HG03460 (cell line): Measurements from ENCODE around the gene RASL10A.

Source experiments
- ATAC-seq: cut with Tn5 transposase; IDR thresholded peaks from one replicate; pipeline ENCODE4 v1.9.1; 2021; ENCODE audit not compliant: unreplicated experiment

The RASL10A gene

GRCh38 chr22:29306835-29307595 is 8.5 kb downstream of the RASL10A start:
- no peak for ATAC-seq

GRCh38 chr22:29306175-29306834 is 9.2 kb downstream of the RASL10A start, which contains the start of gene GAS2L1:
Gene GAS2L1 (plus strand): TSS chr22:29306650. CDS start chr22:29308106, 1,456 bp downstream.
- no peak for ATAC-seq

DNA sequence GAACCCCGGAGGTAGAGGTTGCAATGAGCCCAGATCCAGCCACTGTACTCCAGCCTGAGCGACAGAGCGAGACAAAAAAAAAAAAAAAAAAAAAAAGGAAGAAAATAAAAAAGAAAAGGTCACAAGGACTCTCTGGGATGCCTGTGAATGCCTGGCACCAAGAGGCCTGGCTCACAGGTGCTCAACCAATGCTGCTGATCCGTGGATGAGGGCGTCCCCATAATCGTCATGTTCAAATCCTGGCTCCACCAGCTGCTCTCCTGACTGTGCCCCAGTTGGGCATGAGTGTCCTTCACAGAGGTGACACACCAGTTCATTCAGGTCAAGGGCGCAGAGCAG is 9.7 kb downstream of the RASL10A start:
- ATAC-seq, result no peak

DNA sequence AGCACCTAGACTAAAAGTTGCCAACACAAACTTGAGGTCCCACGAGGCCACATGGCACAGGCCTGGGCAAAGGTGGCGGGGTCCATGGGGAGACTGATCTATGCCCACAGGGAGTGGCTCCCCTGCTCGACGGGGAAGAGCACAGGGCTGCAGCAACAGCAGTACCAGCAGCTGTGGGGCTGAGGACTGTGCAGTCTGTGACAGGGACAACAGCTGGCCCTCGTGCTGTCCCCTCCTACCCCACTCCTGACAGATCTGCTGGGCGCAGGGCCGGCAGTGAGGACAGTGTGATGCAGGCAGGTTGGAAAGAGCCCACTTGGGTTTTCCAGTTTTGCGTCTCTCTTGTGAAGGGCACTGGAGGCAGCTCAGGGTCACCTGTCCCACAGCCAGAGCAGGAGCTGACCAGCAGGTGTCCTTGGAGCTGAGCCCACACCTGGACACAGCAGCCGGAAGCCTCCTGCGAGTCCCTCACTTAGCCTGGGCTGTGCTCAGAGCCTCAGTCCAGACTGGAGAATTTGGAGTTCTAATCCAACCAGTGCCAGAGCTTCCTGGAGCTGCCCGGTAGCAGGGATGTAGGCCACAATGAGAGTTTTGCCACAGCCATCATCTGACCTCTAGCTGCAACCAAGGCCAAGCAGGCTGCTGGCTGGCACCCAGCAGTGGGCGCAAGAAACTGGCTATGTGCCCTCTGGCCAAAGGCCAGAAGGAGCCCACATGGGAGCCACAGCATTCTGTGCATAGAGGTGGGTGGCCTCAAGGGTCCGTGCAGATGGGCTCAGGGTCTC is 12.6 kb downstream of the RASL10A start:
- ATAC-seq, result no peak

DNA sequence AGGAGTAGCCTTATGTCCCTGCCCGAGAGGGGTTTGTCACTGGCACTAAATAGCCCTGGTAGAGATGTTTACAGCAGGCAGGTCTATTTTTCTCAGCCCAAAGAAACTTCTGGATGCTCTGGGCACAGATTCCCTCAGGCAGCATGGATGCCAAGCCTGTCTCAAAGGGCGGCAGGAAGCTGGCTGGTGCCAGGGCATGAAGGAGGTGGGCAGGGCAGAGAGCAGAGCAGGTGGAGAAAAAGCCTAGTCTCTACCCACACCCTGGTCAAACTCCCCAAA is 13.2 kb downstream of the RASL10A start:
- ATAC-seq, result no peak

DNA sequence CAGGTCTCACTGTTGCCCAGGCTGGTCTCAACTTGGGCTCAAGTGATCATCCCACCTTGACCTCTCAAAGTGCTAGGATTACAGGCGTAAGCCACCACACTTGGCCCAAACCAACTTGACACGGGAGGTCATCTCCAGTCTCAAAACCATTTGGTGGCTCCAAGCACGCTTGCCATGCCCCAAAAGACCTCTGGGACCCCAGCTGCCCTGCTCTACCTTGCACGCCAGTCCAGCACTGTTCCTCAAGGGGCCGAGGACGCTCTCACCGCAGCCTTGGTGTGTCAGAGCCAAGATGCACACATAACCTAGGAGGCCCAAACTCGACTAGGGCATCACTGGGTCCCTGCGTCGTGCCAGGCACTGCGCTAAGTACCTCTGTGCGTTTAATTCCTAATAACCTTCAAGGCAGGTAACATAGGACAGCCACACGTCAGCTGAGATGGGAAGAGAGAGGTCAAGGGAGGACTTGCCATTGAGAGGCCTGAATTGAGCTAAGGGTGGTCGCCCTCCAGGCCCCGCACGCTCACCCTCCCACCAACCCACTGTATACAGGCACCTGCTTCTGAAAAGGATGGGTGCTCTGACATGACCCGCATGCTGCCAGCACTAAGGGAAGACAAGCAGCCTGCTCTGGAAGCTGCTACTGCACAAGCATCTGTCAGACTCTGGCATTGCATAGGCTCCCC is 13.6 kb downstream of the RASL10A start:
- ATAC-seq, result no peak

DNA sequence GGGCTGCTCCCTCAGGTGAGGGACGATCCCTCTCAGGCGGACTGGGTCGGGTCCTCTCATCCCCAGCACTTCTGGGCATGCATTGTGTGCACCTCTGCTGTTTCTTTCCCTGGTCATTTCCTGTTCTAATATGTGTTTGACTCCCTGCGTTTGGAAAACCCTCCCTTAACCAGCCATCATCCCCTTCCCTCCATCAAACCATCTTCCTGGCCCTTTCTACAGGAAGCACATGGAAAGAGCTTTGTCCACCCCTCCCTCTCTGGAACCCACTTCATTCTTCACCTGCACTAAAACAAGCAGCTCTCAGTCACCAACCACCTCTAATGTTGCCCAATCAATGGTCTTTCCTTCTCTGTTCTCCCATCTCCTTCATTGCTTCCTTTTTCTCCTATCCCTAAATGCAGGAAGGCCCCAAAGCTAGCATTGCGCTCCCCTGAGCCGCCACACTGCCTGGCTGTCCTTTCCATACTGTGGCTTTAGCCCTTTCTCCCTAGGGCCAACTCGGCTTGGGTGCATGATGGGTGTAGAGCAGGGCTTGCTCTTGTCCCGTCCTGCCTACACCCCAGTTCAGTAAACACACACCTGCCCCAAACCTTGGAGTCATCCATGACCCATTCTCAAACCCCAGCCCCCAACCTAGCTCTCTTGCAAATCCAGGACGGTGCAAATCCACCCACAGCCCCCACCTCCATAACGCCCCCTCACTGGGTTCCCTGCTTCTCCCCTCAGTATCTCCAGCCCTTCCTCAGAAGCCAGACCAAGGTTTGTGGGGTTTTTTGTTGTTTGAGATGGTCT is 14.5 kb downstream of the RASL10A start:
- ATAC-seq, result no peak

DNA sequence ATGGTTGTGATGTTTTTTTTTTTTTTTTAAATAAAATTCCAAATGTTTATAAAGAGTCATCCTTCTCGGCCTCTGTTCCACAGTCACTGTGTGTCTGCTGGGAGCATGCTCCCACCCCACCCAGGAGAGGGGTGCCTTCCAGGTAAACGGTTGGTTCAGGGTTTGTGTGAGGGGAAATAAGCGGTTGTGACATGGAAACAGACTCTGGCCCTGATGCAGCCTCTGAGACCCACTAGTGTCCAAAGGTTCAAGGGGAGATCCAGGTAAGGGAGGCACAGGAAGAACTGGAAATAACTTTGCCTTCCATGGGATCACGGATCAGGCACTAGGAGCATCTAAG is 15.1 kb downstream of the RASL10A start:
- ATAC-seq, result no peak

GRCh38 chr22:29299136-29299900 is 16.2 kb downstream of the RASL10A start:
- ATAC-seq, result no peak

GRCh38 chr22:29298641-29299040 is 16.9 kb downstream of the RASL10A start:
- no peak for ATAC-seq

DNA sequence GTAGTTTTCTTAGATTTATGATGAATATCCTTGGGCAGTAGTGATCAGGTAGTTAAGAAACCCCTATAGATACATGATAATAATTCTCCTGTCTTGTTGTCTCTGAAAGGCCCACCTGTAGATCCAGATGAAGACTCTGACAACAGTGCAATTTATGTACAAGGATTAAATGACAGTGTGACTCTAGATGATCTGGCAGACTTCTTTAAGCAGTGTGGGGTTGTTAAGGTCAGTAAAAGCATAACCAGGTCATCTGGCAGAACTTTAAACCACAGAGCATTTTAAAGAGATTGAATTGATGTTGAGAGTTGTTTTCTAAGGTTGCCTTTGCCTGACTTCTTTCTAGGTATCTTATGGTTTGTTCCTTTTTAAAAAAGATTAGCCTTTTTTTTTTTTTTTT is 23.1 kb downstream of the RASL10A start:
- ATAC-seq, result no peak

DNA sequence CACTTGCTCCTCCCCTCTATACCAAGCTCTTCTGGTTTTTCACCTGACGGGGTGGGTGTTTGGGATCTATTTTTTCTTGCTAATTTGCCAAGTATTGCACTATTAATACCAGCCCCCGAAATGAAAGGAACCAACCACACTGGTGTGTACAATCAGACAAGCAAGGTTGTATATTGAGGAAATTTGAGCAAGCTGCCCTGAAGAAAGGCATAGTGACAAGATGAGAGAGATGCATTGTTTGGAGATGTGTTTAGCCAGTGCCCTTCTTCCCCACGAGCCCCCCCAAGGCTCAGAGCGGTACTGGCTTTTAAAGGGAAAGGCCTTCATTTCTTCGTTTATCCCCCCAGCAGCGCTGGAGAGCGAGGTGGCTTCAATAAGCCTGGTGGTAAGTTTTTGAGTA is 24.3 kb downstream of the RASL10A start:
- no peak for ATAC-seq

GRCh38 chr22:29290061-29290460 is 25.4 kb downstream of the RASL10A start:
- ATAC-seq, result no peak

GRCh38 chr22:29288837-29289236 is 26.7 kb downstream of the RASL10A start:
- no peak for ATAC-seq

GRCh38 chr22:29284196-29284595 is 31.3 kb downstream of the RASL10A start:
- ATAC-seq, result no peak

DNA sequence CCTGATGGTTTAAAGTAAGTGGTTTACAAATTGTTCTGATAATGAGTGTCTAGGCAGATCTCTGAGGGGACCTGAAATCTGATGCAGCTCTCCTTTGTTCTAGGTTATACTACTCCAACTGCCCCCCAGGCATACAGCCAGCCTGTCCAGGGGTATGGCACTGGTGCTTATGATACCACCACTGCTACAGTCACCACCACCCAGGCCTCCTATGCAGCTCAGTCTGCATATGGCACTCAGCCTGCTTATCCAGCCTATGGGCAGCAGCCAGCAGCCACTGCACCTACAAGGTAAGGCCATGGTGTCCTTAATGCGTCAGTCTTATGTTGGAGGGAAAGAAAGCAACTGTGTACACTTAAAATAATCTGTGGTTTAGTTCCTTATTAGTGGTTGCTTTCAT is 37.6 kb downstream of the RASL10A start:
- ATAC-seq, result no peak

DNA sequence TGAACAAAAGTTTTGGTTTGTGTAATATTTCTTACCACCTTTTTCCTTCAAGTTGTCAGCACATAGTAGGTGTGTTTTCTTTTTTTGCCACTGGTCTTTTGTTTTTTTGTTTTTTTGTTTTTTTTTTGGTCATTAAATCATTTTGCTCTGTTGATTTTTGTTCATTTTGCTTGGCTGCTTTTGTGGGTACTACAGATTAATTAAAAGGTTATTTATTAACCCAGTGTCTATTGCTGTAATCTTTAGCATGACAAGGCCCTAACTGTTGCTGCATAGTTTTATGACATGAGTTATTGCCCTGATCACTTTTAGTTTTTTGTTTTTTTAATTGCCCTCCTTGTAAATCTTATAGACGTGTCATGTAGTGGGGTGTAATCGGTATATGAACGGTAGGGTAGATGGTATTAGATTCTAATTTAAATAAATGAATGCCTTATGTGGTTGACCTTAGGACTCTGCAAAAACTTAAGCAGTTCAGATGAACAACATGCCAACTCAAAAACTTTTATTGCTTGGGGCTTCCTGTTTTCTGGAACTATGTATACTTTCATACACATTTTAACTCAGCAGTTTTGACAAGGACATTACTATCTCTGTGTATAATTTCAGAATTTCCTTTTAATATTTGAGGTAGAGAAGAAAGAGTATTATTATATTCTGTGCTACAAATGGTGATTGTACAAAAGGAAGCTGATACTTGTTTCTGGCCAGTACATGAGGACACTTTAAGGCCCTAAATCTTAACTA is 39.5 kb downstream of the RASL10A start:
- ATAC-seq, result no peak

- no peak for ATAC-seq
Measured at GRCh38 chr22:29275167-29275566, 40.3 kb downstream of the RASL10A start.

DNA sequence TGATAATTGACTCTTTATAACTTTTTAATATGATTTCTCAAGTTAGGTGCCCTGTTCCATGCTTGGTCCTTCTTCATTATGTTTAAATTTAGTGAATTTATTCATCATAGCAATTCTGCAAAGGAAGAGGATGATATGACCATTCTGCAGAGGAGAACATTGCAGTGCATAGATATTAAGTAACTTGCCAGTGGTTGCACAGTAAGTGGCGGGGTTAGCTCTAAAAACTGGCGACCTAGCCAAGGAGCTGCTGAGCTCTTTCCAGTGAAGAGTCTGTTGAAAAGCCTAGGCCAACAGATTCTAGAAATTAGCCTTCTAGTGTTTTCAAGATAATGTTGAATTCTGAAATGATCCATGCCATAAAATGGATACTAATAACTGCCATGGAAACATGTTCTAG is 42.9 kb downstream of the RASL10A start:
- ATAC-seq, result no peak
